GM18951 (cell line): ENCODE data around the gene CDHR1.

Experiments
- POLR2A ChIP-seq: IDR thresholded peaks from 4 replicates; pipeline ENCODE4 v1.6.1; 2011; ENCODE audit warnings: mild to moderate bottlenecking; ENCODE audit not compliant: insufficient read length, insufficient read depth; ENCODE audit errors: extremely low read depth
- in situ Hi-C: fragments of 300-500 bp; cut with MboI; formaldehyde crosslinking; loops from one replicate; pipeline ENCODE4 v1.12.0; 2022; ENCODE audit warnings: low sequenced_read_pairs, mixed read lengths, inconsistent platforms; ENCODE audit not compliant: unreplicated experiment

CDHR1 gene

GRCh38 chr10:84214046-84214572 is 19.8 kb downstream of the CDHR1 start:
- in situ Hi-C loops = loop anchor here (5.0 kb wide), 1 partner anchor 67 kb away; no protein-coding TSS in a partner anchor
- TF ChIP-seq POLR2A = no peak

GRCh38 chr10:84214612-84215235 is 20.4 kb downstream of the CDHR1 start:
- no peak for TF ChIP-seq POLR2A
- in situ Hi-C loops = loop anchor here (5.0 kb wide), 1 partner anchor 67 kb away; no protein-coding TSS in a partner anchor

- in situ Hi-C loops = no loop called here
- no peak for TF ChIP-seq POLR2A
Measured at GRCh38 chr10:84216834-84217233, 22.5 kb downstream of the CDHR1 start.

- in situ Hi-C loops = no loop called here
- no peak for TF ChIP-seq POLR2A
Measured at GRCh38 chr10:84217746-84218145, 23.4 kb downstream of the CDHR1 start.

DNA sequence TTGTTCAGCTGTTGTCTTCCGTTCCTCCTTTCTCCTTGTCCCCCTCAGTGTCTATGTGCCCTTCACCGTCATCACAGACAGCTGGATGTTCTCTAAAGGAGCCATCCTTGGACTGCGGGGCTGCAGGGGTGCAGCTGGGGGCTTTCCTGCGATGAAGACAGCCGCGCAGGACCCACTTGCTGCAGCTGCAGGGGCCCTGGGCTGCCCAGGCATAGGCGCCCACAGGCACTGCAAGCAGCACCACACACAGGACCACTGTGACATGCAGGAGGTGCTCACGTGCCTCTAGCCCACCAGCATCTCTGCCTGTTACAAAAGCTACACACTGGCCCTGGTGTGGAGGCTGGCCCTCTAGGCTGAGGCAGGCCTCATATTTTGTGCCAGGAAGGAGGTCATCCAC is 27.6 kb downstream of the CDHR1 start:
- TF ChIP-seq POLR2A = no peak
- in situ Hi-C loops = no loop called here

DNA sequence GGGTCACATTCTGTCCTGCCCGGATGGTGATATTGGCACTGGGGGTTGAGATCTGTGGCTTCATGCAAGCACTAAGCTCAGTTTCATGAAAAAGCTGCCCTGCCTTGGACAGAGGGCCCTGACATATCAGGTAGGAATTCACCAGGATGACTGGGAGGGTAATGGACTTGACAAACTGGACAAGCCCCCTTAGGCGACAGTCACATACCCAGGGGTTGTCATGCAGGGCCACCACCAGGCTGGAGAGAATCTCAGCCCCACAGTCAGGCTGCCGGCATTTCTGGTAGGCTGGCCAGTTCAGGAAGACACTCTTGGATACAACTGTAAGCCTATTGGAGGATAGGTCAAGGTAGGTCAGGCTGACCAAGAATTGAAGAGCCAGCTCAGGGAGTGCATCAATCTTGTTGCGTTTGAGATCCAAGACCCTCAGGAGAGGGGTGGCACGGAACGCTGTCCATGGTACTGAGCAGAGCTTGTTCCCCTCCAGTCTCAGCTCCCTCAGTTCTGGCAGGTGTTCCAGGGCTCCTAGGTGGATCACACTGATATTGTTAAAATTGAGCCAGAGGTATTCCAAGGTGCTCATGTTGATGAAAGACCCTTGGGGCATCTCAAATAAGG is 30.2 kb downstream of the CDHR1 start:
- TF ChIP-seq POLR2A = no peak
- in situ Hi-C loops = no loop called here

DNA sequence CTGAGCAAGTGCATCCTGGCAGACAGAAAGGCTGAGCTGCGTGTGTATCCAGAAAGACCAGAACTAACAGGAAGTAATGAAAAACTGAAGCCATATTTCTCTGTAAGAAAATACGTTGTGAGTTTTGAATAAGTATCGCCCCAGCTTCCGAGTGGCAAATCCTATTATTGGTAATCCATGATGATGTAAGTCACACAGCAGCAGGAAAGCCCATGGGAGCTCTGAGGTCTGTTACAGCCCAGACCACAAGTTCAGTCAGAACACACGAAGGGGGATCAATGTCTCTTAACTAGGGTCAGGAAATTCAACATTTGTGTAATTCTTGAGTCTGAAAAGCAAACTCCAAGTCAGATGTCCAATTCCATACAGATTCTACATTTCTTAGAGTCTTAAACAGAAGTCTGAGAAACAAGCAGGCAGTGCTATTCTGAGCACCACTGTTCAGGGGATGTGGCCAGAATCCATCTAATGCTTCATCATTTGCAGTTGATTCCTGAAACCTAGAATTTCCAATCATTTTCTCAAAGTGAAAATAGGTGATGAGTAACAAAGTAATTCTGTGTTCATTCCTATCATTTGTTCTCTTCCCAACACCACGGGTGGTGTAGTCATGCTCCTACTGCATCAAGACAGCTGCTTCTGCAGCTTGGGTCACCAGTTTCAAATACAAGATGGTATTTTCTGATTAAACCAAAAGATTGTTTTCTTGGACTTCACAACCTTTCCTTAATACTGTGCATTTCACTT is 31.3 kb downstream of the CDHR1 start, which contains the start of gene LRIT2:
Gene LRIT2 (minus strand): TSS at position 118 of the 747 bp plus-strand sequence. CDS start 24 bp downstream, at position 94.
- in situ Hi-C loops = no loop called here
- TF ChIP-seq POLR2A = no peak

- in situ Hi-C loops = no loop called here
- no peak for TF ChIP-seq POLR2A
Measured at GRCh38 chr10:84226616-84227015, 32.3 kb downstream of the CDHR1 start.

- in situ Hi-C loops = no loop called here
- TF ChIP-seq POLR2A = no peak
Measured at GRCh38 chr10:84227810-84228209, 33.5 kb downstream of the CDHR1 start.

GRCh38 chr10:84230359-84230758 is 36.0 kb downstream of the CDHR1 start:
- no peak for TF ChIP-seq POLR2A

GRCh38 chr10:84232376-84232775 is 38.0 kb downstream of the CDHR1 start:
- TF ChIP-seq POLR2A = no peak
- in situ Hi-C loops = no loop called here

More at GRCh38 chr10:84230359-84230758, 36.0 kb downstream of the CDHR1 start:
- in situ Hi-C loops = no loop called here

DNA sequence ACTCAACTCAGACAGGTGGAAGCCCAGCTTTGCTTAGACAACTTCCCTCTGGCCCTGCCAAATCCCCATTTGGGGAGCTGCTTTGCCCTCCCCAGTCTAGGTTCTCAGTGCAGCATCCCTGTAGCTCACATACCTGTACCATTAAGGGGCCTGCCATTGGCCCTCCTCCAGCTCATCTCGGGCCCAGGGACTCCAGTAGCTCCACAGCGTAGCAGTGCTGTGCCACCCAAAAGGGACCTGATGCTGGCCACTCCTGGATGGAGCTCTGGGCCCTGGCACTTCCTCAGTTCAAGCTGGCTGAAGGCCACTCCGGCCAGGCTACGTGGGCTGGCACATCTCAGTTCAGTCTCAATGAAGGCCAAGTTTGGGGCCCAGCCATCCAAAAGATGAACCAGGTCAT is 39.6 kb downstream of the CDHR1 start:
- no peak for TF ChIP-seq POLR2A
- in situ Hi-C loops = no loop called here

DNA sequence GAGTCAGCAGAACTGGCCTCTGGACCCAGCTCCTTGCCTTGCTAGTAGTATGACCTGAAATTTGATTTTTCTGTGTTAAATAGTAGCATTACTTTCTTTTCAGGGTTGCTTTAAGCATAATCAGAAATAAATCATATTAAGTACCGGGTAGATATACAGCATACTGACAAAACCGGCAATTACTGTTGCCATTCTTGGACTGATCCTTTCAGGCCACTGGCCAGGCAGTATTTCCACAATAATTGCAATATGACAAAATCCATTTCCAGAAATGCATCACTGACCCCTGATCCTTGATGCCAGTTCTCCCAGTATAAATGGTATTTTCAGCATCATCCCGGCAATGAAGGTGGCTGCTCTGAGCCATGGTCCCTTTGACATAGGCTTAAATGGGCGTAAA is 40.1 kb downstream of the CDHR1 start:
- in situ Hi-C loops = no loop called here
- TF ChIP-seq POLR2A = no peak

GRCh38 chr10:84235096-84235495 is 40.8 kb downstream of the CDHR1 start:
- TF ChIP-seq POLR2A = no peak

DNA sequence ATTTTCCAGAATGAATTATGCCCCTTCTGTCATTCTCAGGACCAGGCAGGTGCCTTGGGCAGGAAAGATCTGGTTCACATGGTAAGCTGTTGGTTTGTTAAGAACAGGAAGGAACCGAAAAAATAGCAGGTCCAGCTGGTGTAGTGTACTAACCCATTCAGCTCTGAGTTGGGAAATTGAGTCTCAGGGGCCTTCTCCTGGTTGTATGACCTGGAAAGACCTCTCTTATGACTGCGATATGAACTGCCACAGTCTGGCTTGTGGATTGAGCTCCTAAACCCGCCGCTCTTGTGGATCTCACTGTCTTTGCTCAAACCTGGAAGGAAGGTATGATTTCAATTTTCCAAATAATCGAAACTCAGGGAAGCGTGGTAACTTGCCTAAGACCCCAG is 42.5 kb downstream of the CDHR1 start:
- no peak for TF ChIP-seq POLR2A
- in situ Hi-C loops = no loop called here

More at GRCh38 chr10:84235096-84235495, 40.8 kb downstream of the CDHR1 start:
- in situ Hi-C loops = no loop called here
